Brain microvascular endothelial cell (primary cell): ENCODE data around the gene VEZT.

Experiments used
- DNase-seq: peaks from one replicate; pipeline ENCODE4 v3.0.0-alpha.2; 2020
- H3K27ac ChIP-seq: fragments of 250-450 bp; sonication (Bioruptor Pico); 2 replicates; pipeline ENCODE4 v1.5.1; 2020; ENCODE audit warnings: mild to moderate bottlenecking, moderate library complexity
- H3K27me3 ChIP-seq: fragments of 250-450 bp; sonication (Bioruptor Pico); replicated peaks from 2 replicates; pipeline ENCODE4 v1.5.1; 2020; ENCODE audit warnings: mild to moderate bottlenecking
- H3K36me3 ChIP-seq: fragments of 250-450 bp; sonication (Bioruptor Pico); replicated peaks from 2 replicates; pipeline ENCODE4 v1.5.1; 2020; ENCODE audit warnings: mild to moderate bottlenecking
- H3K4me3 ChIP-seq: 2 replicates; pipeline ENCODE4 v1.5.1; 2011; ENCODE audit warnings: low read depth, mild to moderate bottlenecking, control low read depth, low read length, moderate library complexity
- CTCF ChIP-seq: IDR thresholded peaks from 2 replicates; pipeline ENCODE4 v1.5.1; 2011; ENCODE audit warnings: low read depth, mild to moderate bottlenecking, moderate library complexity, low read length, control low read depth, inconsistent platforms; ENCODE audit errors: missing control alignments
- in situ Hi-C: cut with HindIII; loops from 2 replicates; pipeline ENCODE4 v1.10.0; 2017; ENCODE audit warnings: low sequenced_read_pairs, low pct_ligation_motif_present

Gene VEZT

GRCh38 chr12:95178136-95178535, 39.5 kb upstream of the VEZT start:
- no peaks in the 10 kb centered on the region for H3K36me3 ChIP-seq
- no peak overlapping the region for H3K27ac ChIP-seq
- in situ Hi-C loops: no loop called here
- no peak for DNase-seq
- H3K27me3 ChIP-seq: no peaks in the 10 kb centered on the region
- H3K4me3 ChIP-seq: no peak overlapping the region
- TF ChIP-seq CTCF: no peak

- Histone ChIP-seq H3K36me3 (no peaks in the 10 kb centered on the region), H3K4me3 (no peak overlapping the region), H3K27me3 (no peaks in the 10 kb centered on the region), H3K27ac (no peak overlapping the region)
- DNase-seq: no peak
- in situ Hi-C loops: no loop called here
- TF ChIP-seq CTCF: no peak
Measured at GRCh38 chr12:95179011-95179410, 38.6 kb upstream of the VEZT start.

GRCh38 chr12:95181103-95181502, 36.5 kb upstream of the VEZT start:
- Histone ChIP-seq H3K27me3 (no peaks in the 10 kb centered on the region), H3K4me3 (no peak overlapping the region), H3K36me3 (no peaks in the 10 kb centered on the region), H3K27ac (no peak overlapping the region)
- no peak for TF ChIP-seq CTCF
- in situ Hi-C loops: no loop called here
- DNase-seq: no peak

- H3K4me3 ChIP-seq: no peak overlapping the region
- no peaks in the 10 kb centered on the region for H3K27me3 ChIP-seq
- peak overlapping the region; percentile 51 for H3K27ac ChIP-seq
- H3K36me3 ChIP-seq: no peaks in the 10 kb centered on the region
- TF ChIP-seq CTCF: no peak
- DNase-seq: peak; percentile 87
- in situ Hi-C loops: no loop called here
Measured at GRCh38 chr12:95182868-95183415, 34.7 kb upstream of the VEZT start.

- in situ Hi-C loops: no loop called here
- Histone ChIP-seq H3K4me3 (no peak overlapping the region), H3K36me3 (no peaks in the 10 kb centered on the region), H3K27ac (no peak overlapping the region), H3K27me3 (no peaks in the 10 kb centered on the region)
- no peak for DNase-seq
- TF ChIP-seq CTCF: no peak
Measured at GRCh38 chr12:95184121-95184520, 33.5 kb upstream of the VEZT start.

GRCh38 chr12:95185072-95185471, 32.5 kb upstream of the VEZT start:
- in situ Hi-C loops: no loop called here
- Histone ChIP-seq H3K27me3 (no peaks in the 10 kb centered on the region), H3K4me3 (no peak overlapping the region), H3K27ac (no peak overlapping the region), H3K36me3 (no peaks in the 10 kb centered on the region)
- TF ChIP-seq CTCF: no peak
- DNase-seq: no peak
